Activated B cell treated with CpG ODN at 0.5 μM for 24 hours (primary cell): Measurements from ENCODE around the gene SLC1A2. TPM values are rescaled to one million over a fixed set of nuclear protein-coding genes. Genes with fewer than 3 reads are reported as not detected.
A peak's percentile ranks its signal among the peaks of the same experiment; 100 is the strongest.

Experiments used
- ATAC-seq: fragments of 200-7000 bp; cut with Tn5 transposase; one replicate; pipeline ENCODE4 v1.10.0; 2021; ENCODE audit warnings: low read depth, mild to moderate bottlenecking, moderate library complexity
- CTCF ChIA-PET: fragments of 350-600 bp; sonication (Branson Sonifier 250); formaldehyde crosslinking; loops from one replicate; lab custom pipeline; 2021; ENCODE audit warnings: antibody characterized with exemption; lab: Charles Lee
- POLR2A ChIA-PET: fragments of 350-600 bp; sonication (Branson Sonifier 250); formaldehyde crosslinking; loops from one replicate; lab custom pipeline; 2021; ENCODE audit warnings: antibody characterized with exemption; lab: Charles Lee
- DNase-seq: peaks from one replicate; pipeline ENCODE4 v3.0.0; 2022
- H3K27ac Mint-ChIP-seq: one replicate; pipeline ENCODE4 v1.8.0; 2020; ENCODE audit warnings: mixed read lengths
- H3K27me3 Mint-ChIP-seq: one replicate; pipeline ENCODE4 v1.8.0; 2021; ENCODE audit warnings: mixed read lengths
- H3K36me3 Mint-ChIP-seq: one replicate; pipeline ENCODE4 v1.8.0; 2021; ENCODE audit warnings: low read depth, mixed read lengths
- H3K4me1 Mint-ChIP-seq: one replicate; pipeline ENCODE4 v1.8.0; 2021; ENCODE audit warnings: mixed read lengths
- H3K4me3 Mint-ChIP-seq: one replicate; pipeline ENCODE4 v1.8.0; 2020; ENCODE audit warnings: mild to moderate bottlenecking, mixed read lengths
- H3K9me3 Mint-ChIP-seq: one replicate; pipeline ENCODE4 v1.8.0; 2020; ENCODE audit warnings: mixed read lengths
- CTCF ChIP-seq: fragments of 200-600 bp; IDR thresholded peaks from one replicate; pipeline ENCODE4 v1.8.0; 2022; ENCODE audit warnings: antibody characterized with exemption, mild to moderate bottlenecking
- intact Hi-C: fragments of 100-400 bp; cut with micrococcal nuclease; formaldehyde crosslinking; loops from one replicate; pipeline ENCODE4 v1.15.1; 2024
- total RNA-seq: library from RNA; stranded (reverse); gene quantifications from 2 replicates; pipeline ENCODE4 v1.2.3, GENCODE V29; 2022

SLC1A2 gene
- total RNA-seq, 1 donor from 2014 or later: not detected

- intact Hi-C loops: no loop called here
- Mint-ChIP-seq H3K4me1 (peaks cover 18% of the 10 kb centered on the region), H3K36me3 (no peaks in the 10 kb centered on the region), H3K9me3 (no peaks in the 10 kb centered on the region), H3K27me3 (no peaks in the 10 kb centered on the region), H3K4me3 (no peak overlapping the region), H3K27ac (no peak overlapping the region)
- ATAC-seq: no peak
- ChIA-PET POLR2A (no interaction called here), CTCF (interaction anchor here (5.4 kb wide), 1 partner anchor 315 kb away, joined by 41 read pairs; no protein-coding TSS in a partner anchor)
- DNase-seq: no peak
- TF ChIP-seq CTCF: no peak
Measured at GRCh38 chr11:35241083-35241482, 178.3 kb downstream of the SLC1A2 start.

GRCh38 chr11:35239471-35240075 is 179.8 kb downstream of the SLC1A2 start:
- no peak for ATAC-seq
- H3K4me1 Mint-ChIP-seq: peaks cover 20% of the 10 kb centered on the region

GRCh38 chr11:35238882-35239281 is 180.5 kb downstream of the SLC1A2 start:
- DNase-seq (no peak), ATAC-seq (no peak)
- POLR2A ChIA-PET: no interaction called here
- Mint-ChIP-seq H3K27me3 (no peaks in the 10 kb centered on the region), H3K9me3 (peaks cover 3% of the 10 kb centered on the region), H3K4me1 (peaks cover 25% of the 10 kb centered on the region), H3K36me3 (no peaks in the 10 kb centered on the region), H3K27ac (no peak overlapping the region), H3K4me3 (no peak overlapping the region)
- intact Hi-C loops: loop anchor here (1.0 kb wide), 3 partner anchors 153 to 313 kb away; no protein-coding TSS in a partner anchor
- TF ChIP-seq CTCF: no peak
- CTCF ChIA-PET: interaction anchor here (1.2 to 5.4 kb wide), 4 partner anchors 67 to 313 kb away, joined by 4 to 41 read pairs (median 14); no protein-coding TSS in a partner anchor

More at GRCh38 chr11:35239471-35240075, 179.8 kb downstream of the SLC1A2 start:
- CTCF ChIA-PET: interaction anchor here (1.2 to 5.4 kb wide), 3 partner anchors 66 to 313 kb away, joined by 4 to 41 read pairs (median 5); no protein-coding TSS in a partner anchor
- Mint-ChIP-seq H3K27me3 (no peaks in the 10 kb centered on the region), H3K4me3 (no peak overlapping the region), H3K9me3 (peaks cover 3% of the 10 kb centered on the region), H3K36me3 (no peaks in the 10 kb centered on the region), H3K27ac (no peak overlapping the region)
- POLR2A ChIA-PET: no interaction called here
- DNase-seq: no peak
- no peak for TF ChIP-seq CTCF
- intact Hi-C loops: no loop called here

- H3K27me3 Mint-ChIP-seq: no peaks in the 10 kb centered on the region
Measured at GRCh38 chr11:35237860-35238715, 181.3 kb downstream of the SLC1A2 start.

More at GRCh38 chr11:35237860-35238715, 181.3 kb downstream of the SLC1A2 start:
- intact Hi-C loops: loop anchor here (1.0 kb wide), 3 partner anchors 154 to 312 kb away; no protein-coding TSS in a partner anchor
- H3K9me3 Mint-ChIP-seq: peaks cover 3% of the 10 kb centered on the region
- DNase-seq (no peak), ATAC-seq (peak; percentile 51)
- H3K27ac Mint-ChIP-seq: no peak overlapping the region
- no peak for TF ChIP-seq CTCF
- CTCF ChIA-PET: interaction anchor here (0.8 to 5.4 kb wide), 16 partner anchors 8 to 312 kb away, joined by 3 to 41 read pairs (median 4); no protein-coding TSS in a partner anchor
- H3K4me3 Mint-ChIP-seq: no peak overlapping the region
- POLR2A ChIA-PET: no interaction called here
- peaks cover 30% of the 10 kb centered on the region for H3K4me1 Mint-ChIP-seq
- H3K36me3 Mint-ChIP-seq: no peaks in the 10 kb centered on the region
